GM21529 (cell line): ENCODE results near the gene ALAS1.
A peak's percentile ranks its signal among the peaks of the same experiment; 100 is the strongest.
"Not testable (repeated sequence)": the region's sequence is repeated elsewhere in the genome, so short reads cannot be mapped to it uniquely, and the experiment has no call there.

Experiments used
- ATAC-seq: cut with Tn5 transposase; IDR thresholded peaks from one replicate; pipeline ENCODE4 v1.9.1; 2021; ENCODE audit not compliant: unreplicated experiment

The ALAS1 gene

GRCh38 chr3:52197842-52198625 lies at the start of gene ALAS1:
ALAS1 (plus strand) TSS chr3:52198160; CDS start chr3:52199242, 1,082 bp downstream.
- peak; percentile 81 for ATAC-seq

GRCh38 chr3:52149021-52149420 lies 48.9 kb upstream of the ALAS1 start:
- no peak for ATAC-seq

- ATAC-seq: no peak
Observed at GRCh38 chr3:52149726-52150125, 48.2 kb upstream of the ALAS1 start.

- ATAC-seq: no peak
Observed at GRCh38 chr3:52150357-52150756, 47.6 kb upstream of the ALAS1 start.

- no peak for ATAC-seq
Observed at GRCh38 chr3:52150860-52151259, 47.1 kb upstream of the ALAS1 start.

GRCh38 chr3:52151991-52152390 lies 46.0 kb upstream of the ALAS1 start:
- not testable (repeated sequence) for ATAC-seq

GRCh38 chr3:52153389-52154096 lies 44.4 kb upstream of the ALAS1 start:
- ATAC-seq: peak; percentile 8

GRCh38 chr3:52154135-52155094 lies 43.5 kb upstream of the ALAS1 start, which contains the start of gene POC1A:
POC1A (minus strand) TSS chr3:52154423; CDS start chr3:52154372, 51 bp downstream.
- peak; percentile 80 for ATAC-seq

- no peak for ATAC-seq
Observed at GRCh38 chr3:52155912-52156311, 42.0 kb upstream of the ALAS1 start.

GRCh38 chr3:52159503-52159902 lies 38.5 kb upstream of the ALAS1 start:
- ATAC-seq: no peak

- ATAC-seq: no peak
Observed at GRCh38 chr3:52162250-52162872, 35.6 kb upstream of the ALAS1 start.

- no peak for ATAC-seq
Observed at GRCh38 chr3:52167240-52167639, 30.7 kb upstream of the ALAS1 start.

- ATAC-seq: not testable (repeated sequence)
Observed at GRCh38 chr3:52170217-52170616, 27.7 kb upstream of the ALAS1 start.

GRCh38 chr3:52171514-52172261 lies 26.3 kb upstream of the ALAS1 start:
- no peak for ATAC-seq

GRCh38 chr3:52172262-52172757 lies 25.6 kb upstream of the ALAS1 start:
- ATAC-seq: no peak

- no peak for ATAC-seq
Observed at GRCh38 chr3:52173101-52173500, 24.9 kb upstream of the ALAS1 start.

GRCh38 chr3:52174896-52175295 lies 23.1 kb upstream of the ALAS1 start:
- no peak for ATAC-seq

GRCh38 chr3:52175416-52176179 lies 22.4 kb upstream of the ALAS1 start:
- ATAC-seq: no peak

- ATAC-seq: no peak
Observed at GRCh38 chr3:52176180-52176752, 21.7 kb upstream of the ALAS1 start.
